HG03045 (cell line): ENCODE measurements around the gene SATB1.
"Not testable (repeated sequence)": the region's sequence is repeated elsewhere in the genome, so short reads cannot be mapped to it uniquely, and the experiment has no call there.

ENCODE experiments used
- ATAC-seq: cut with Tn5 transposase; IDR thresholded peaks from one replicate; pipeline ENCODE4 v1.9.1; 2021; ENCODE audit warnings: mild to moderate bottlenecking, moderate library complexity; ENCODE audit not compliant: unreplicated experiment

Gene SATB1

DNA sequence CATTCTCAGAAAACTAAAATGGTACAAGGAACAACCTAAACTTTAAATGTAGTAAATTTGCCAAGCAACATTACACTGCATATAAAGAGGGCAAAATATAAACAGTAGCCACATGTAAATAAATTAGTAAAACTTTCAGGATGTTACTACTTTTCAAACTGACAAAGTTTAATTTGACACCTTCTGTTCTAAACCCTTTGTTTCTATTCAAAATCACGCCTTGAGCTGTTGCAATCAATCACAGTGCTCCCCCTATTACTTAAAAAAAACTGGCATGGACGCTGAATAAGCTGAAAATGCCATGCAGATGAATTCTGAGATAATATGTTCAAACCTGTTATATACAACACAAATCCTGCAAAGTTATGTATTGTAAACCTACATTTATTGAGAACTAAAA lies 69.3 kb downstream of the SATB1 start:
- no peak for ATAC-seq

DNA sequence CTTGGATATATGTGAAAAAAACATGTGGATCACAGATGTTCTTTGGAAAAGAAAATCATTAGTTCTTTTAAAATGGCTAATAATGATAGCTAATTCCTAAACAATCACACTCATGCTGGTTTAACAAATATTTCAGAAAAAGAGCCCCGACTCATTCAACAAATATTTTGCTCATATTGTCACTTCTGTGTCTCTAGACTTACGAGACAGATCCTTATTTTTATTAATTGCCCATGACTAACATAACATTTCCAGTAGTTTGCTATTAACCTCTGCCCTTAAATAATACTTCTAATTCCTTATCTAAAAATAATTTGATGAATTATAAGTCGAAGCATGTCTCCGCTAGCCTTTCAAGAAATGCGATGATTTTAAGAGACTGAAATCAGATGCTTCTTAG lies 70.4 kb downstream of the SATB1 start:
- ATAC-seq: no peak

DNA sequence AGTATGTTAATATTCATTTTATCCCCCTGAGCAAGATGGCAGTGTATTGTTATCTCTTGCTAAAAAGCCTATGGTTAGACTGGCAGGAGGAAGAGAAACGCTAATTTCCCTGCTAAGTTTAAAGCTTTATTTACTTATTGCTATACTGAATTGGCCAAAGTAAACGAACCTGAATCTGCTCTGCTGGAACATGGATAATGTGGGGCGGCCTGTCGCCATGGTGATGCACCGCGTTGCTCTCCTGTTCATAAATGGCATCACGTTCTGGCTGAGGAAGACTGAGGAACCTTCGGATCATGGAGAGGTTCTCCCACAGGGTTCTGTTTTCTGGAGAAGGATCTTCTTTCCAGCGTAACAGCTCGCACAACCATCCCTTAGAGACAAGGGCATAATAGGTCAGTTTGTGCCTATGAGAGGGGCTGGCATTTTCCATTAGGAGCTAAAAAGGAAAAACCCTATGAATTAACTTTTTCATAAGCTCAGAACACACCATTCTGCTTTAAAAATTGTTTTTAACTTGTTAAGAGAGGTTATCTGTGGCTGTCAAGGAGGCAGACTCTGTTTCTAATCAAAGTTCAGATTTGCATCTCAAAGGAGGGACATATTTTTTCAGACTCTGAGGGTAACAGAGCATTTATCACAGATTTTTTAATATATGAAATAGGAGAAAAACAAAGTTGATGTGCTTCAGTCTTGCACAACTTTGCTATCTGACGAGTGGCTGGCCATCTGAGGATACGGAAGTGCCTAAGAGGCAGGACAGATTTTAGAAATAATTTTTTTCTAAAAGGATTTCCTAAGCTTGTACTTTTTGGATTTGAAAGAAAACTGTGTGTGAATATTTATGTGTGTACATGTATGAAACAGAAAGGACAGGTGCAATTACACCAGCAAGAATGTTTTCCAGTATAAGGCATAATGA lies 73.1 kb downstream of the SATB1 start:
- ATAC-seq: no peak

DNA sequence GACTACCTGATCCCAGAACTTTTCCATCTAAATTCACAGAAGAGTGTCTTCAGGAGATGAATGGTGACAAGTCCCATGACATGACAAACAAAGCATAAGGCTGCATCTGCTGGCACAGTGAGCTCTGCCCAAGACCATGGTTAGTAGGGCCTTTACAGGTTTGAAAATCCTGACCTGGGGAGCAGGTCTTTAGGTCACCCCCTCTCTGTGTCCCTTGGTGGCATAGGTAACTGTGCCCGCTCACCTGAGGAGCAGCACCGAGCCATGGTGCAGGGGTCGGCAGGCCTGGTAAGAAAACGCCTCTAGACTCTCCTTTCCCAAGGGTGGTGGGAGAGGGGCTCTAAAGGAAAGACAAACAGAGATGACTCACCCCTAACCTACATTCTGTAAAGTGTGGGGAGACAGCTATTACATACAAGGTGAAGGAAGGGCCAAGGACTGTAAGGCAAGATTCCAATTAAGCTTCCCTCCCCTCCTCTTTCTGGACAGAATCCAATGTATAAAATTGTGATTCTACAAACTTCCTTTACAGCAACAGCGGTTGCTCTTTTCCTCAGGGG lies 74.0 kb downstream of the SATB1 start:
- ATAC-seq: no peak

DNA sequence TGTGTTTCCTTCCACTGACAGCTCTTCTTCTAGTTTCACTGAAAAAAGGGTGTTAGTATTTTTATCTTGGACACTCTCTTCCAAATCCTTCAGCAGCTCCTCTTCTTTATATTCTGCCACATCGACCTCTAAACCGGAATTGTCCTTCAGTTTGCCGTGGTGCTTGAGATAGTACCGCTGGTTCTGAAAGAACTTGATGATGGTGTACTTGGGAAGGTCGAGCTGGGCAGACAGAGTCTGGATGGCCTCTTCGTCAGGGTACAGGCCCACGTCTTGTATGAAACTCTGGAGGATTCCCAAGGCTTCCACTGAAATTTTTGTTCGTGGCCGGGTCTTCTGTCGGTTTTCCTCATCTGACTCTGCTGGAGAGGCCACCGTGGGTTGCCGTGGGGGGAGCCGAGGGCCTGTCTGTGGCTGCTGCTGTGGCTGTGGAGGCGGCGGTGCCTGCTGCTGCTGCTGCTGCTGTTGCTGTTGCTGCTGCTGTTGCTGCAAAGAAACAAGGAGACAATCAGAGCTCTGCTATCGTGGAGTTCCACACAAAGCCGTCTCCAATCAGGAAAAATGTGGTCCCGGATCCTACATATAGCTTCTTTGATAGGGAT lies 75.8 kb downstream of the SATB1 start:
- no peak for ATAC-seq

DNA sequence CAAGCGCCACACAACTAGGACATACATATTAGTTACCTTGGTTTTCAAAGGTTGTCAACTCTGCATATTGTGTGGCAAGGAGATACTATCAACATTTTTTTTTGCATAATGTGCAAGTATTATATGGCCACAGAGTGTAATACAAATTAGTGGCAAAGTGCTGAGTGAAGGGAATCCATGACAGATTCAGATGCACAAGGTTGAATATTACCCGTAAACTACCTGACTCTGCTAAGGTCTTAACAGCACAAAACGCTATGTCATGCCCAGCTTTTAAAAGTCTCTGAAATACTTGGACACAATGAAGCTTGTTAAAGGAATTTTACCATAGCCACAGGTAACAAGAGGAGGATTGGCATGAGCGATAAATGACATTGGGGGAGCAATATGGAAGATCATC lies 79.0 kb downstream of the SATB1 start:
- ATAC-seq: no peak

DNA sequence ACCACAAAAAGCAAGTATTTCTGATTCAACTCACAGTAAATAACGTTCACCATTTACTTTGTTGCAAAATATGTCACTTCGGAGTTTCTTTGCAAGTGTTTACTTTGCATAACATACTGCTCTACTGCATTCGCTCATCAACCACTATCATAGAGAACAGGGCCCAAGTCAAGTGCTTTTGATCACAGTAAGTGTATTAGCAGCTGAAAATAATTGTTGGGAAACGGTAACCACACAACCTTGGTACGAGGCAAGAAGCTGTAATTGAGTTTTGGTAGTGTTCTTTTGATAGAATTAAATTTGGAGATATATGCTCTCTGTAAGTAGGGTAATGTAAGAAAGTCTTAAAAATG lies 80.1 kb downstream of the SATB1 start:
- no peak for ATAC-seq

DNA sequence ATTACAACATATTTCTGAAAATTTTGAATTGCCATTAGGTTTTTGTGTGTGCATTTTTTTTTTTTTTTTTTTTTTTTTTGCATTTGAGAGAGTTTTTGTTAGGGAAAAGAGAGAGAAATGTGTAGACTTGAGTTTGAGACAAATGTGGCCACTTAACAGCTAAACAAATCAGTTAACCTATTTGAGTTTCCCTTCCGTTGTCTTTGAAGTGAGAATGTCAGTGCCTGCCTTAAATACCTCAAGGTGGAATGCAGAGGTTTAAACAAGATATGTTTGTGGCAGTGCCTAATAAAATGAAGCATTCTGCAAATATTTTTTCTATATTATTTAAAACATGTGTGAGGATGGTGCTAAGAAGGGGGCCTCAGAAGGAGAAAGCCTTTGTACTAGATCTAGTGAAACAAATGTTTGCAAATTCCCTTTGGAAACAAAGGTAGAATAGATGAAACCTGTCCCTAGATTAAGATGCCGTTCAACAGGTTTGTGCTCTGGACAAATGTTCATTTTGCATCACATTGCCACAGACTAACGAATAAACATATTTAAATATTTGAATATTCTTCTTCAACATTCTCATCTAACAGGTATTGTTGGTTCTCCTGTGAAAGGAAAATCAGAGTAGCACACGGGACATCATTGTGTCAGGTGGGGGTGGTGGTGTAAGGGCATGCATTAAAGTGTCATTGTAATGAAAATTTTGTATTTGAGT lies 80.7 kb downstream of the SATB1 start:
- ATAC-seq: no peak

DNA sequence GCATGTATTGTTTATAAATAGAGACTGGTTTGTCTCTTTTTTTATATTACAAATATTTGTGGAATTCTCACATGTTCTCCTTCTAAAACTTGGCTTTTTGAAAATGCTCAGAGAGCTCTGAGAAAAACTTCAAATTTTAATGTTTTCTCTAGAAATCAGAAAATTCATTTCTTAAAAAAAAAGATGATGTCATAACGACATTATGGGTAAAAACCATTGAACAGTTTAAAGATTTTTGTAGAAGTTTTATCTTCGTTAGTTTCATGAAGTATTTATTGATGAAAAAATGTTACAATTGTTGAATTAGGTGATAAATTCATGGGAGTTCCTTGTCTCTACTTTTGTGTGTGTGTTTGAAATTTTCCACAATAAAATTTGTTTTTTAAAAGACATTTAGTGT lies 81.3 kb downstream of the SATB1 start:
- no peak for ATAC-seq

DNA sequence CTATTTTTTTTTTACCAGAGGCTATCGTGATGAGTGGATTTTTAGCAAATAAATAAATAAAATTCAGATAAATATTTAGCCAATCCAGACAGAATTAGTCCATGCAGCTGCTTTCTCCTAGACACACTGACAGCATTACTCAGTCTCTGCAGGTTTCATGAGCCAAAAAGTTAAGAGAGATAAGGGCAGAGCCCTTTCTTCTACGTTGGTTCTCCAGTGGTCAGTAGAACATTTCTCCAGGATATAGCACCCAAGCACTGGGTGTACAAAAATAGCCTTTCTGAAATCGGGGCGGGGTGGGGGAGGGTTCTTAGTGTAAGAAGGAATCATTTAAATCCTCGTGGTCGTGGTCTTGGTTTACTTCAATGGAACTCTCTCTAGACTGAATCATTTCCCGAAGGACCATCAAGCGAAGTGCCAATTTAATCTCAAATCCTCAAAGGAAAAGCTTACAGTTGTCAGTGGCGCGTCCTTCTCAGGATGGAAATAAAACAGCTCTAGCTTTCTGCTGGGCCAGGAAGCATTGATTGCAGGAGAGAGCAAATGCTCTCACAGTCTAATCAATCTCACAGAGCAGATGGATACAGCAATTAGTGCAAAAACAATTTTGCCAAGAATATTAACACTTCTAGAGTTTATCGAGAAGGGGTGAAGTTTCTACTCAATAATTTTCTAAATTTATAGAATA lies 86.2 kb downstream of the SATB1 start:
- no peak for ATAC-seq

DNA sequence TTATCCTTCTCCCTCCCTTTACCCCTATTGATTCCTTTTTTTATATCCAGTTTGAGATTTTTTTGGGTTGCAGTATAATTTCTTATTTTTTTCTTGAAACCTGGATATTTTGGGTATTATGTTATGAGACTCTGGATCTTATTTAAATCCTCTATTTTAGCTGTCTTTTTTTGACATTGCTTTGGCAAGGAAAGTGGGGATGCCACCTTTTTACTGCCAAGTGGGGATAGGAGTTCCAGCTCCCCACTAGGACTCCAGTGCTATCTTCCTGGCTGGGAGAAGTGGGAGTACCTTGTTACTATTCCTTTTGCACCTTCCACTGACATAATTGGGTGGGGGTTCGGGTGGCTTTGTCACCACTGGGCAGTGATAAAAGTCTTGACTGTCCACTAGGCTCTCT lies 87.9 kb downstream of the SATB1 start:
- no peak for ATAC-seq

DNA sequence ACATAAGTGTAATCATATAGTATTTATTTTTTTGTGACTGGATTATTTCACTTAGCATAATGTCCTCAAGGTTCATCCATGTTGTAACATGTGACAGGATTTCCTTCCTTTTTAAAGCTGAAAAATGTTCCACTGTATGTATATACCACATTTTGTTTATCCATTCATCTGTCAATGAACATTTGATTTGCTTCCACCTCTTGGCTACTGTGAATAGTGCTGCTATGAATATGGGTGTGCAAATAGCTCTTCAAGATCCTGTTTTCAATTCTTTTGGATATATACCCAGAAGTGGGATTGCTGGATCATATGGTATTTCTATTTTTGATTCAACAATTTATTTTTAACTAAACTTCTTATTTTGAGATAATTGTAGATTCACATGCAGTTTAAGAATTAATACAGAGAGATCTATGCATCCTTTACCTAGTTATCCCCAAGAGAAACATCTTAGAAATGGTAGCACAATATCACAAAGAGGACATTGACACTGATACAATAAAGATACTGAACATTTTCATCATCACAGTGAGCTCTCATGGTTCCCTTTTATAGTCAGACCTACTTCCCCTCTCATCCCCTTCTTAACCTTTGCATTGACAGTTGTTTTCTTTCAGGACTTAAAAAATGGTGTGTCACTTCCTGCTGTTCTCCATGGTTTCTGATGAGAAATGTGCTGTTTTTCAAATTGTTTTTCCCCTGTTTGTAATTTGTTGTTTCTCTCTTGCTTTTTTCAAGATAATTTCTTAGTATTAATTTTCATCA lies 90.1 kb downstream of the SATB1 start:
- ATAC-seq: no peak

DNA sequence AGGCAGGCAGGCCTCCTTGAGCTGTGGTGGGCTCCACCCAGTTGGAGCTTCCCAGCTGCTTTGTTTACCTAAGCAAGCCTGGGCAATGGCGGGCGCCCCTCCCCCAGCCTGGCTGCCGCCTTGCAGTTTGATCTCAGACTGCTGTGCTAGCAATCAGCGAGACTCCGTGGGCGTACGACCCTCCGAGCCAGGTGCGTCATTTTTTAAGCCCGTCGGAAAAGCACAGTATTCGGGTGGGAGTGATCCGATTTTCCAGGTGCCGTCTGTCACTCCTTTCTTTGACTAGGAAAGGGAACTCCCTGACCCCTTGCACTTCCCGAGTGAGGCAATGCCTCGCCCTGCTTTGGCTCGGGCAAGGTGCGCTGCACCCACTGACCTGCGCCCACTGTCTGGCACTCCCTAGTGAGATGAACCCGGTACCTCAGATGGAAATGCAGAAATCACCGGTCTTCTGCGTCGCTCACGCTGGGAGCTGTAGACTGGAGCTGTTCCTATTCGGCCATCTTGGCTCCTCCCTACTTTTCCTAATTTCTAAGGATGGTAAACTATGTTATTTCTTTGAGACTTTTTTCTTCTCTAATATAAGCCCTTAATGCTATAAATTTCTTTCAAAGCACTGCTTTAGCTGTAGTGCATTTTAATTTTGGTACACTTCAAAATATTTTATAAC lies 94.2 kb downstream of the SATB1 start:
- ATAC-seq: not testable (repeated sequence)

DNA sequence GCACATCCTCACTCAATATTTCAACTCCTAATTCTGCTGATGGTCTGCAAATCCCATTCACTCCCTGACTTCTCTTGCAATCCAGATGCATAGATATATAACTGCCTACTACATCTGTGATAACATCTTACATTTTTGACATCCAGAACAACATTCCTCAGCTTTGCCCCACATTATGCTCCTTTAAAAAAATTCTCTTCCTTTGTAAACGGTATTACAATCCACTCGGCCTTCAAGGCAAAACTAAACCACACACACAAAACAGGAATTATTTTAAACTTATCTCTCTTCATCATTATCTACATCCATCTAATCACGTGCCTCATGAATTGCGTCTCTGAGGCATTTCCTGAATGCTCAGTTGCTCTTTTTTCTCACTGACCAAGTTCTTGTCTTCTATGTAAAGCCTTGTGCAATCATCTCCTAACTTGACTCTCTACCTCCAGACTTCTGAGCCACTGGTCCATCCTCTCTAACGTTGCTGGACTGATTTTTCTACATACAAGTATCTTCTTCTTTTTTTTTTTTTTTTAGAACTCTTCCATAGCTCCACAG lies 117.0 kb downstream of the SATB1 start:
- no peak for ATAC-seq

DNA sequence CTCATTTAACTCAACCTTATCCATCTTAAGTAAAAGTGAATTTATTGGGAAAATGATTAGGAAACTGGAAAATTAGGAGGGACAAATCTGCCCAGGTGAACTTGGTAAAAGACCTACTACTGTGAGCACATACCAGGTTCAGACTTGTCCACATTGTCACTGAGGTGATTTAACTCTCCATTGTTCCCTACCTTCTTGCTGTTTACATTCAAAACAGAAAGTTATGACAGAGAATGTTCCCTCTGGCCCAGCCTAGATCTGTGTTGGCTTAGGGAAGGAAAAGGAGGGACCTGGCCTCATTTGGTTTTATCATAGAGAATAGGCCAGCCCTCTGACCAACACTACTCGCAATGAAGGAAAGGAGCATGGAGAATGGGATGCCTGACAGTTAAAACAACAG lies 117.6 kb downstream of the SATB1 start:
- no peak for ATAC-seq

DNA sequence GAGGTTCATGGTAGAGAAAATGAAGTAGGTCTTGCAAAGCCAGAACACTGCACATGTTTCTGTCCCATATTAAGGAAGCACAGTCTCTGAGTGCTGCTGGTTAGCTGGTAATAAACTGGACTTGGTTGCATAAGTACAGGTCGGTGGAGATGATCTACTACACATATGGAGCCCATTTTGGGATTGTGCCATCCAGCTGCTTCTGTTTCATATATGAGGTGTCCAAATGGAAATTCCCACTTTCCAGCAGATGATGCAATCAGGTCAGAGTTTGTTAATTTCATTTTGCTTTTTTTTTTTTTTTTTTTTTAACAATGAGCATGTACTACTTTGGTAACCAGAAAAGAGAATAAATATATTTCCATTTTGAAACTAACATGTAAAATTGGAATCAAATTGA lies 122.6 kb downstream of the SATB1 start:
- no peak for ATAC-seq

DNA sequence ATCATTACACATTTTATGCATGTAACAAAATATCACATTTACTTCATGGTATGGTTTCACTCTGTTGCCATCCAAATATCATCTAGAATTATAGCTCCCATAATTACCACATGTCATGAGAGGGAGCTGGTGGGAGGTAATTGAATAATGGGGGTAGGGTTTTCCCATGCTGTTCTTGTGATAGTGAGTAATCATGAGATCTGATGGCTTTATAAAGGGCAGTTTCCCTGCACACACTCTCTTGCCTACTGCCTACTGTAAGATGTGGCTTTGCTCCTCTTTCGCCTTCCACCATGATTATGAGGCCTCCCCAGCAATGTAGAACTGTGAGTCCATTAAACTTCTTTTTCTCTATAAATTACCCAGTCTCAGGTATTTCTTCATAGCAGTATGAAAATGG lies 123.4 kb downstream of the SATB1 start:
- no peak for ATAC-seq

DNA sequence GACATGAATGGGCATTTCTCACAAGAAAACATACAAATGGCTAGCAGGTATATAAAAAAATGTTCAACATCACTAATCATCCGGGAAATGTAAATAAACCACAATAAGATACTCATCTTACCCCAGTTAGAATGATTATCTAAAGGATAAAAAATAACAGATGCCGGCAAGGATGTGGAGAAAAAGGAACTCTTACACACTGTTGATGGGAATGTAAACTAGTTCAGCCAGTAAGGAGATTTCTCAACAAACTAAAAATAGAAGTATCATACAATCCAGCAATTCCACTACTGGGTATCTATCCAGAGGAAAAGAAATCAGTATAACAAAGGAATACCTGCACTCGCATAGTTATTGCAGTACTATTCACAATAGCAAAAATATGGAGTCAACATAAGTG lies 124.2 kb downstream of the SATB1 start:
- no peak for ATAC-seq

DNA sequence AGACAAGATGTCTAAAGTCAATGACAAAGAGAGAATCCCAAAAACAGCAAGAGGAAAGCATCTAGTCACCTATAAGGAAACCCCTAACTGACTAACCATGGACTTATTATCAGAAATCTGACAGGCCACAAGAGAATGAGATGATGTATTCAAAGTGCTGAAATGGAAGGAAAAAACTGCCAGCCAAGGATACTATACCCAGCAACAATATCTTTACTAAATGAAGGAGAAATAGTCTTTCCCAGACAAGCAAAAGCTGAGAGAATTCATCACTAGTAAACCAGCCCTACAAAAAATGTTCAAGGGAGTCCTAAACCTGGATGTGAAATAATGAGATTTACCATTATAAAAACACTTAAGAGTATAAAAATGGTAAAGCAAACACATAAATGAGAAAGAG lies 128.0 kb downstream of the SATB1 start:
- ATAC-seq: no peak
